Amniotic stem cell (primary cell): Measurements from ENCODE around the gene G6PC3.

ENCODE experiments used
- DNase-seq: peaks from one replicate; lab custom pipeline; 2025; lab: John Stamatoyannopoulos, UW

Gene G6PC3

DNA sequence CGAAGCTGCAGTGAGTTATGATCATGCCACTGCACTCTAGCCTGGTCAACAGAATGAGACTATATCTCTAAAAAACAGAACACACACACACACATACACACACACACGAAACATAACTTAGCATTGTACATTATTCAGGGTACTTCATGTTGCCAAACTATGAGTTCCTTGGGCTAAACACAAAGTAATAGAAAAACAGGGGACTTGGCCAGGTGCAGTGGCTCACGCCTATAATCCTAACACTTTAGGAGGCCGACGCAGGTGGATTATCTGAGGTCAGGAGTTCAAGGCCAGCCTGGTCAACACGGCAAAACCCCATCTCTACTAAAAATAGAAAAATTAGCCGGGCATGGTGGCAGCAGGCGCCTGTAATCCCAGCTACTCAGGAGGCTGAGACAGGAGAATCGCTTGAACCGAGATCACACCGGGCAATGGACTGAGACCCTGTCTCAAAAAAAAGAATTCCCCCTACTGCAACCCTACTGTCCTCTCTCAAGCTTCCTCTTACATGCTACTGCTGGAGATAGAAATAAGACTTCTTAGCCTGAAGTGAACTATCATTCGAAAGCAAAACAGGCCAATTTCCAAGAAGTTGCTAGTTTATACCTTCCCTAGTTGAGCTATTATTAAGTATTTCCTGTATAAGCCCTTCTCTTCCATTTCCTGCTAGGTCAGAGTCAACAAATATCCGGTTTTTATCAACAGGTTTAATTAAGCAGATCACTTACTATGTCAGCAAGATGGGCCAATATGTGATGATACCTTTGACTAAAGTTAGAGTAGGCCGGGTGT is 11.2 kb upstream of the G6PC3 start:
- no peak for DNase-seq

DNA sequence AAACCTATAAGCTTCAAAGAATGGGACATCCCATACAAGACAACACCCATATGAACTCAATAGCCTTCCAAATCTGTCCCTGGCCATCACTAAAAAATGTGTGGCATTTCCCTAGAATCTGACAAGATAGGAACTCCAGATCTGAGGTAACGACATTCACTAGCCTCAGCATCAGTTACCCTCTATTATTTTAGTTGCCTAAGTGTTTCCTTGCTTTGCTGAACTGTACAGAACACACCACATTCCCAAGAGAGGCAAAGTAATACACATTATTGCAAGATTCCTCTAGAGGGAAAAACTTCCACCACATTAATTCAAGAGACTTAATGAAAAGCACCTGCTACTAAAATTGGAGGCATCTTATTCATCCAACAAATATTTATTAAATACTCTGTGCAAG is 9.1 kb upstream of the G6PC3 start:
- no peak for DNase-seq

- no peak for DNase-seq
Observed at GRCh38 chr17:44062871-44063270, 7.7 kb upstream of the G6PC3 start.

- DNase-seq: no peak
Observed at GRCh38 chr17:44063704-44064639, 6.6 kb upstream of the G6PC3 start.

DNA sequence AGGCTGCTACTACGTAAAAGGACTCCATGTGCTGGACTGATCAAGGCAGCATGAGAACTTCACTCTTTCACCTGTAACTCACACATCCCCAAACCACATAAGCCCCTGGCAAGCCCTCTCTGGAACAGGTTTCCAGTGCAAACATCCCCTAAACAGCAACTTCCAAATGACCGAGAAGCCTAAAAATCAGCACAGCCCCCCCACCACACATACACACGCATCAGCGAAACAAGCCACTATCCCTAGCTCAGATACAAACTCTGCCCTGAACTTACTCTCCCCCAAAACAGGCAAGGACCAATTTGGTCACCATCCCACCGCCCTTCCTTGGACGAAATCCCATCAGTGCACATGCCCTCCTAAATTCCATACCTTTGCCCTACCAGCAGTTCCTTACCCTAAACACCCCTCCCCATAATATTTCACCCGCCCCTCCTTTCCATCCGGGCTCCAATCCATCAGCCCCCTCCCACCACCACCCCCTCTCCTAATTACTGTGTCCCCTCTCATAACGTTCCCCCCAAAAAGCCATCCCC is 4.8 kb upstream of the G6PC3 start:
- DNase-seq: no peak

DNA sequence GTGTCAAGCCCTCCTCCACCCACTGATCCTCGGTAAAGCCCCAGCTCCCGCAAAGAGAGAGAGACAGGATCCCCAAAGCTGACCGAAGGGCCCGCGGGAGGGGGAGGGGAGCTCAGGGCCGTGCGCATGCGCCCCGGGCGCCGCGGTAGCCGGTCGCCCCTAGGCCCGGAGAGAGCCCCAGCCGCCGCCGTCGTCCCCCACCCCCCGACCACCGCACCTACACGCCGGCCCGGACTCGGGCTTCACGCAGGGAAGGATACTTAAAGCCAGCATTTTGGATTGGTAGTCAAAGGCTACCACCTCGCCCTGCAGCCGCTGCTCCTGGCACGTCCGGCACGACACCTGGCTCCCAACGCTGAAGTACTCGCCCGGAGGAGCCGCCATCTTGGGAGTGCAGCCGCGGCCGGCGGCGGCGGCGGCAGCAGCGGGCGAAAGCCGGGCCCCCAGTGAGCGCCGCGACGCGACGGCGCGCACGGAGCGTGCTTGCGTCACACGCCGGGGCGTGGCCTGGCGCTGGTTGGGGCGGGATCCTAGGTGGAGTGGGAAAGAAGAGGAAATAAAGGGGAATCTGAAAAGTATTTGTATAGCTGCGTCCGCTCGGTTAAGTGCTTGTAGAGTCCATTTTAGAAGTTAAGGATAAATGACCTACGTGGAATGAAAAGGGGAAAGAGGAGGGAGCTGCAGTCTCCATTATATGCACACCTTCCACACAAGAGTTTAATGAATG is 4.2 kb upstream of the G6PC3 start, which contains the start of gene LSM12:
LSM12 (minus strand) TSS at position 468 of the 727 bp plus-strand sequence; CDS start at position 384, 84 bp downstream.
- peak; percentile 58 for DNase-seq

GRCh38 chr17:44067545-44067940 is 3.0 kb upstream of the G6PC3 start:
- no peak for DNase-seq

- DNase-seq: no peak
Observed at GRCh38 chr17:44069974-44070454, 521 bp upstream of the G6PC3 start.

GRCh38 chr17:44071198-44071520 is 624 bp downstream of the G6PC3 start:
- DNase-seq: no peak

DNA sequence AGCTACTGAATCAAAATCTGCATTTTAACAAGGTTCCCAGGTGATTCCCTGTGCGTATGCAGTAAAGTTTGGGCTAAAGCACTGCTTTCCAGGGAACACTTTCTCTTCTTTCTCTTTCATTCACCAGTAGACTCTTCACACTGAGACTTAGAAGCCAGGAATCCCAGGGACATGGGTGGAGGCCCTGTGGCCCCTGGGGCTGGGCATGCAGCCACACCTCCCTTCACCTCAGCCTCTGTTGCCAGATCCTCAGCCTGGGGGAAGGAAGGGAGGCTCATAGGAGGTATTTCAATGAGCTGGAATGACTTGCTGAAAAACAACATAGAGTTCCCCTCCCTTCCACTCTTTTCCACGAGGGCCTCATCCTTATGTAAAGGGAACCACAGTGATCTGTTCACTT is 1.2 kb downstream of the G6PC3 start:
- DNase-seq: no peak

GRCh38 chr17:44074231-44074910 is 3.8 kb downstream of the G6PC3 start:
- DNase-seq: no peak

GRCh38 chr17:44074911-44075285 is 4.4 kb downstream of the G6PC3 start:
- DNase-seq: no peak

DNA sequence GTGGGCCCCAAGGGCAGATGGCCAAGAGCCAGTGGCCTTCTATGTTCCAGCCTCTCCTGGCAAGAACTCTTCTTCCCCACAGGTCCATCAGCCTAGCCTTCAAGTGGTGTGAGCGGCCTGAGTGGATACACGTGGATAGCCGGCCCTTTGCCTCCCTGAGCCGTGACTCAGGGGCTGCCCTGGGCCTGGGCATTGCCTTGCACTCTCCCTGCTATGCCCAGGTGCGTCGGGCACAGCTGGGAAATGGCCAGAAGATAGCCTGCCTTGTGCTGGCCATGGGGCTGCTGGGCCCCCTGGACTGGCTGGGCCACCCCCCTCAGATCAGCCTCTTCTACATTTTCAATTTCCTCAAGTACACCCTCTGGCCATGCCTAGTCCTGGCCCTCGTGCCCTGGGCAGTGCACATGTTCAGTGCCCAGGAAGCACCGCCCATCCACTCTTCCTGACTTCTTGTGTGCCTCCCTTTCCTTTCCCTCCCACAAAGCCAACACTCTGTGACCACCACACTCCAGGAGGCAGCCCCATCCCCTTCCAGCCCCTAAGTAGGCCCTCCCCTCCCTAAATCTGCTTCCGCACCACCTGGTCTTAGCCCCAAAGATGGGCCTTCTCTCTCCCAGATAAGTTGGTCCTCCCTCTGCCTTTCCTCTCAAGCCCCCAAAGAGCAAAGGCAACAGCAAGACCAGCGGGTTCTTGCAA is 5.2 kb downstream of the G6PC3 start:
- no peak for DNase-seq

GRCh38 chr17:44076716-44077594 is 6.4 kb downstream of the G6PC3 start:
- no peak for DNase-seq

GRCh38 chr17:44077595-44077909 is 7.0 kb downstream of the G6PC3 start:
- DNase-seq: no peak

DNA sequence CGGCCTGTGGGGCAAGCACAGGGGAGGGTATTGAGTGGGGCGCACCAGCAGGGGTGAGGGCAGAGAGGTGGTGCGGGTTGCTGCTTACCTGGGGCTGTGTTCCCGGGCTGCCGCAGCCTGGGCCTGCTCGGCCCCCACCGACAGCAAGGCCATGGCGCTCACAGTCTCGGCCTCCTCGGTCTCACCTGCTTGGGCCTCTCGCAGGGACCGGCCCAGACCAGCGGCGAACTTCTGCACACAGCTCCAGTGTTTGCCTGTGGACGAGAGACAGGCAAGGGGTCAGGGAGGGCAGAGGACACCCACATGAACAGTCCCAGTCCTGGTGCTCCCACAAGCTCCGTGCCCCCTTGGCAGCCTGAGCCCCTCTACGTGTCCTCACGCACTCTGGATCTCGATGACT is 7.9 kb downstream of the G6PC3 start:
- DNase-seq: no peak

DNA sequence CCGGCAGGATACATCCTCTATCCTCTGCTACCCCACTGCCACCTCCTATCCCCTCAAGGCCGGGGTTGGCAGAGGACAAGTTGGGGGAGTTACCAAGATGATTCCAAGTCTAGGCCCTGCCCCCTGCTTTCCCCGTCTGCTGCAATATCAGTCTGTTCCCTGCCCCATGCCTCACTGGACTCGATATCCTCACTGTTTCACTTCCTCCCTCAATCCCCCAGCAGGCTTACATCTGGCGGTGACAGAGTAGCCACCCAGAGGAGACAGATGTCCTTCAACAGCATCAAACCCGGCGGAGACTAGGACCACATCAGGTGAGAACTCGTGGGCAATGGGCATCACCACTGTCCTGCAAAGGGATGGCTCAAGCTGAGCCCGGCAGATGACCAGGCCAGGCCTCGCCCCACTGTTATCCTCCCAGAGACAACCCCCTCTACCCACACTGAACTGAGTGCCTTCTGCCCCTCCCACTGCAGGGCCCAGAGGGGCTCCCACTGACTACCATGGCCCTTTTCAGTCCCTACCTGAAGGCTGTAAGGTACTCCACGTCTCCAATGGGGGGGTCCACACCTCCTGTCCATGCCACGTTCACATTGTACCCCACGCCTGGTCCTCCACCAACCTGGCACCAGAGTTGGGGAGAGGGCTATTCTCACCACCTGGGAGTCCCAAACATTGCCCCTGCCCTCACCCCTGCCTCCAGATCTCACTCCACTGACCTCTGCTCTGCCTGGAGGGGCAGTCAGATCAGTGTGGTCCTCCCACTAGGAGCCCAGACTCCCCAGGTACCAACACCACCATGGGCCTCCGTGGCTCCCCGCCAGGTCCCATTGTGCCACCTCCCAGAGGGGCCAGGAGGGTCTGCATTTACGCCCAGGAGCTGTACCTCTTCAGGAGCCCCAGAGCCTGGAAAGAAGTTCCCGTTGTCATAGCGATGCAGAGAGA is 9.6 kb downstream of the G6PC3 start:
- no peak for DNase-seq

DNA sequence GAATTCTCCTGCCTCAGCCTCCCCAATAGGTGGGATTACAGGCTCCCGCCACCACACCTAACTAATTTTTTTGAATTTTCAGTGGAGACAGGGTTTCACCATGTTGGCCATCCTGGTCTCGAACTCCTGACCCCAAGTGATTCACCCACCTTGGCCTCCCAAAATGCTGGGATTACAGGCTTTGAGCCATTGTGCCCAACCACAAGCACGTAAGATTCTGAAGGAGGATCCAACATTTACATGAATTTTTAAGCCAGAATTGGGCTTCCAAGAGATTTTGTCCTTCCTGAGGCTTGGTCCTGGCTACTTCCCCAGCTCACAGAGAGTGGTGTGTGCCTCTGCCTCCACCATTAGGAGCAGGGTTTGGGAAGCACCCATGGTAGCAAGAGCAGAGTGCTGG is 11.1 kb downstream of the G6PC3 start:
- no peak for DNase-seq
